ENCODE data around the gene SCARF1. TPM values are rescaled to one million over a fixed set of nuclear protein-coding genes. Genes with fewer than 3 reads are reported as not detected.

Gene SCARF1
- total RNA-seq, 1 donor from 2014 or later: 0.64 TPM

- Mint-ChIP-seq H3K27me3 (ENCODE audit: unreplicated experiment) (peaks cover 2% of the 10 kb centered on the region), H3K4me3 (ENCODE audit: unreplicated experiment) (no peak overlapping the region)
- TF ChIP-seq CTCF (IDR thresholded peaks at IDR 0.05): no peak
Observed at GRCh38 chr17:1636732-1637285, 8.7 kb downstream of the SCARF1 start.

GRCh38 chr17:1635675-1636465 is 9.7 kb downstream of the SCARF1 start:
- no peak for TF ChIP-seq CTCF (IDR thresholded peaks at IDR 0.05)
- DNase-seq (ENCODE audit: extremely low spot score, unreplicated experiment): no peak
- Mint-ChIP-seq H3K4me1 (ENCODE audit: unreplicated experiment) (no peaks in the 10 kb centered on the region), H3K27me3 (ENCODE audit: unreplicated experiment) (peaks cover 11% of the 10 kb centered on the region), H3K36me3 (ENCODE audit: unreplicated experiment) (no peaks in the 10 kb centered on the region), H3K4me3 (ENCODE audit: unreplicated experiment) (no peak overlapping the region), H3K27ac (ENCODE audit: unreplicated experiment) (no peak overlapping the region), H3K9me3 (ENCODE audit: unreplicated experiment) (no peaks in the 10 kb centered on the region)

More at GRCh38 chr17:1636732-1637285, 8.7 kb downstream of the SCARF1 start:
- no peaks in the 10 kb centered on the region for H3K4me1 Mint-ChIP-seq (ENCODE audit: unreplicated experiment)
- H3K27ac Mint-ChIP-seq (ENCODE audit: unreplicated experiment): no peak overlapping the region
- no peak for DNase-seq (ENCODE audit: extremely low spot score, unreplicated experiment)
- no peaks in the 10 kb centered on the region for H3K36me3 Mint-ChIP-seq (ENCODE audit: unreplicated experiment)
- no peaks in the 10 kb centered on the region for H3K9me3 Mint-ChIP-seq (ENCODE audit: unreplicated experiment)

- peaks cover 18% of the 10 kb centered on the region for H3K27me3 Mint-ChIP-seq (ENCODE audit: unreplicated experiment)
- no peaks in the 10 kb centered on the region for H3K9me3 Mint-ChIP-seq (ENCODE audit: unreplicated experiment)
- no peak overlapping the region for H3K27ac Mint-ChIP-seq (ENCODE audit: unreplicated experiment)
- H3K4me1 Mint-ChIP-seq (ENCODE audit: unreplicated experiment): peaks cover 3% of the 10 kb centered on the region
- H3K36me3 Mint-ChIP-seq (ENCODE audit: unreplicated experiment): no peaks in the 10 kb centered on the region
- TF ChIP-seq CTCF (IDR thresholded peaks at IDR 0.05): no peak
- H3K4me3 Mint-ChIP-seq (ENCODE audit: unreplicated experiment): no peak overlapping the region
- no peak for DNase-seq (ENCODE audit: extremely low spot score, unreplicated experiment)
Observed at GRCh38 chr17:1634841-1635650, 10.5 kb downstream of the SCARF1 start.

GRCh38 chr17:1630662-1631061 is 14.9 kb downstream of the SCARF1 start:
- no peak for TF ChIP-seq CTCF (IDR thresholded peaks at IDR 0.05)
- Mint-ChIP-seq H3K27ac (ENCODE audit: unreplicated experiment) (no peak overlapping the region), H3K4me1 (ENCODE audit: unreplicated experiment) (peaks cover 16% of the 10 kb centered on the region), H3K4me3 (ENCODE audit: unreplicated experiment) (peak overlapping the region; percentile 75), H3K9me3 (ENCODE audit: unreplicated experiment) (no peaks in the 10 kb centered on the region), H3K36me3 (ENCODE audit: unreplicated experiment) (no peaks in the 10 kb centered on the region), H3K27me3 (ENCODE audit: unreplicated experiment) (peaks cover 29% of the 10 kb centered on the region)
- no peak for DNase-seq (ENCODE audit: extremely low spot score, unreplicated experiment)
